Neural progenitor cell (in vitro differentiated cells): ENCODE data around the gene EDN2. TPM values are rescaled to one million over a fixed set of nuclear protein-coding genes. Genes with fewer than 3 reads are reported as not detected.

Experiments
- DNase-seq: peaks from one replicate; pipeline ENCODE4 v3.0.0-alpha.2; 2016; ENCODE audit warnings: low spot score
- H2AFZ ChIP-seq: fragments of 200-600 bp; sonication (generic); replicated peaks from 2 replicates; pipeline ENCODE4 v1.6.1; 2016; ENCODE audit warnings: antibody characterized with exemption
- H3F3A ChIP-seq: fragments of 200-600 bp; sonication (generic); 2 replicates; pipeline ENCODE4 v1.6.1; 2016; ENCODE audit warnings: antibody characterized with exemption, low read depth
- H3K27ac ChIP-seq: fragments of 200-600 bp; sonication (generic); 2 replicates; pipeline ENCODE4 v1.5.1; 2016; ENCODE audit warnings: mild to moderate bottlenecking
- H3K27me3 ChIP-seq: fragments of 200-600 bp; sonication (generic); 2 replicates; pipeline ENCODE4 v1.6.1; 2016; ENCODE audit warnings: mild to moderate bottlenecking, moderate library complexity
- H3K36me3 ChIP-seq: fragments of 200-600 bp; sonication (generic); 2 replicates; pipeline ENCODE4 v1.5.1; 2016
- H3K4me1 ChIP-seq: fragments of 200-600 bp; sonication (generic); 2 replicates; pipeline ENCODE4 v1.6.1; 2016; ENCODE audit warnings: mixed run types
- H3K4me2 ChIP-seq: fragments of 200-600 bp; sonication (generic); 2 replicates; pipeline ENCODE4 v1.6.1; 2016
- H3K4me3 ChIP-seq: fragments of 200-600 bp; sonication (generic); 2 replicates; pipeline ENCODE4 v1.5.1; 2016
- H3K79me2 ChIP-seq: fragments of 200-600 bp; sonication (generic); 2 replicates; pipeline ENCODE4 v1.6.1; 2016; ENCODE audit warnings: low read depth
- H3K9ac ChIP-seq: fragments of 200-600 bp; sonication (generic); 2 replicates; pipeline ENCODE4 v1.6.1; 2016
- H3K9me3 ChIP-seq: fragments of 200-600 bp; sonication (generic); 2 replicates; pipeline ENCODE4 v1.5.1; 2016; ENCODE audit warnings: low read depth
- H4K20me1 ChIP-seq: fragments of 200-600 bp; sonication (generic); 2 replicates; pipeline ENCODE4 v1.6.1; 2016; ENCODE audit warnings: low read depth
- H3K27ac Mint-ChIP-seq: 3 replicates; pipeline ENCODE4 v1.8.0; 2021; ENCODE audit warnings: mixed read lengths
- H3K27me3 Mint-ChIP-seq: 2 replicates; pipeline ENCODE4 v1.8.0; 2022; ENCODE audit warnings: low read depth, mild to moderate bottlenecking, inconsistent platforms, moderate library complexity, mixed read lengths; ENCODE audit not compliant: insufficient read depth
- H3K36me3 Mint-ChIP-seq: 3 replicates; pipeline ENCODE4 v1.8.0; 2021; ENCODE audit warnings: mixed read lengths
- H3K4me1 Mint-ChIP-seq: 3 replicates; pipeline ENCODE4 v1.8.0; 2021; ENCODE audit warnings: mixed read lengths
- H3K4me3 Mint-ChIP-seq: 3 replicates; pipeline ENCODE4 v1.8.0; 2021; ENCODE audit warnings: mild to moderate bottlenecking, moderate library complexity, mixed read lengths
- H3K9me3 Mint-ChIP-seq: 3 replicates; pipeline ENCODE4 v1.8.0; 2020; ENCODE audit warnings: mixed read lengths
- CTCF ChIP-seq: fragments of 200-600 bp; sonication (generic); IDR thresholded peaks from 2 replicates; pipeline ENCODE4 v1.5.1; 2017; ENCODE audit warnings: antibody characterized with exemption, mild to moderate bottlenecking
- EZH2 ChIP-seq: fragments of 200-600 bp; sonication (generic); IDR thresholded peaks from 2 replicates; pipeline ENCODE4 v1.6.1; 2017; ENCODE audit warnings: antibody characterized with exemption, mild to moderate bottlenecking, moderate library complexity
- EZH2phosphoT487 ChIP-seq: fragments of 200-600 bp; sonication (generic); IDR thresholded peaks from 2 replicates; pipeline ENCODE4 v1.6.1; 2017; ENCODE audit warnings: antibody characterized with exemption
- total RNA-seq: library from RNA; depleted of rRNA; stranded (reverse); fragments of >200 nt; gene quantifications from 2 replicates; pipeline ENCODE4 v1.2.3, GENCODE V29; 2015; ENCODE audit warnings: low replicate concordance

EDN2 gene
- total RNA-seq, 1 donor from 2014 or later = not detected

GRCh38 chr1:41514381-41514780 lies 29.9 kb upstream of the EDN2 start:
- Histone ChIP-seq H3K27me3 (peaks cover 9% of the 10 kb centered on the region), H3K4me3 (no peak overlapping the region), H3K4me2 (no peak overlapping the region), H3K4me1 (peaks cover 13% of the 10 kb centered on the region), H3K36me3 (no peaks in the 10 kb centered on the region), H3K9me3 (no peaks in the 10 kb centered on the region), H3K79me2 (no peaks in the 10 kb centered on the region), H3F3A (no peaks in the 10 kb centered on the region), H3K27ac (no peak overlapping the region), H4K20me1 (no peaks in the 10 kb centered on the region), H3K9ac (no peak overlapping the region), H2AFZ (no peak overlapping the region)
- Mint-ChIP-seq H3K4me1 (peaks cover 26% of the 10 kb centered on the region), H3K36me3 (peaks cover 3% of the 10 kb centered on the region), H3K9me3 (no peaks in the 10 kb centered on the region), H3K27ac (no peak overlapping the region), H3K27me3 (peaks cover 10% of the 10 kb centered on the region), H3K4me3 (no peak overlapping the region)
- DNase-seq = no peak
- TF ChIP-seq EZH2 = no peak

GRCh38 chr1:41513383-41513735 lies 28.9 kb upstream of the EDN2 start:
- Histone ChIP-seq H3K4me3 (no peak overlapping the region), H3F3A (no peaks in the 10 kb centered on the region), H4K20me1 (no peaks in the 10 kb centered on the region), H3K9ac (no peak overlapping the region), H3K27me3 (peaks cover 9% of the 10 kb centered on the region), H3K27ac (no peak overlapping the region), H2AFZ (no peak overlapping the region), H3K79me2 (no peaks in the 10 kb centered on the region), H3K9me3 (no peaks in the 10 kb centered on the region), H3K36me3 (no peaks in the 10 kb centered on the region), H3K4me1 (peaks cover 13% of the 10 kb centered on the region), H3K4me2 (no peak overlapping the region)
- TF ChIP-seq EZH2 (no peak), CTCF (peak; percentile 62)
- peak; percentile 53 for DNase-seq
- peaks cover 32% of the 10 kb centered on the region for H3K4me1 Mint-ChIP-seq
- H3K4me3 Mint-ChIP-seq = no peak overlapping the region
- no peak overlapping the region for H3K27ac Mint-ChIP-seq
- H3K9me3 Mint-ChIP-seq = no peaks in the 10 kb centered on the region
- H3K36me3 Mint-ChIP-seq = peaks cover 3% of the 10 kb centered on the region
- H3K27me3 Mint-ChIP-seq = peaks cover 10% of the 10 kb centered on the region

GRCh38 chr1:41512701-41513382 lies 28.4 kb upstream of the EDN2 start:
- Histone ChIP-seq H3K4me3 (no peak overlapping the region), H3K4me2 (no peak overlapping the region), H4K20me1 (no peaks in the 10 kb centered on the region), H3K9me3 (no peaks in the 10 kb centered on the region), H3F3A (no peaks in the 10 kb centered on the region), H3K4me1 (peaks cover 13% of the 10 kb centered on the region), H2AFZ (no peak overlapping the region), H3K9ac (no peak overlapping the region), H3K36me3 (no peaks in the 10 kb centered on the region), H3K27me3 (peaks cover 9% of the 10 kb centered on the region), H3K27ac (no peak overlapping the region), H3K79me2 (no peaks in the 10 kb centered on the region)
- Mint-ChIP-seq H3K9me3 (no peaks in the 10 kb centered on the region), H3K27me3 (peaks cover 10% of the 10 kb centered on the region), H3K4me3 (no peak overlapping the region), H3K27ac (no peak overlapping the region), H3K4me1 (peaks cover 34% of the 10 kb centered on the region), H3K36me3 (peaks cover 3% of the 10 kb centered on the region)
- TF ChIP-seq CTCF = no peak
- TF ChIP-seq EZH2 = no peak
- no peak for TF ChIP-seq EZH2phosphoT487
- no peak for DNase-seq

GRCh38 chr1:41511239-41511540 lies 26.7 kb upstream of the EDN2 start:
- H3K4me2 ChIP-seq = no peak overlapping the region
- no peaks in the 10 kb centered on the region for H3K36me3 ChIP-seq
- H3K27me3 Mint-ChIP-seq = peaks cover 7% of the 10 kb centered on the region
- H3K79me2 ChIP-seq = no peaks in the 10 kb centered on the region
- H3K27ac Mint-ChIP-seq = no peak overlapping the region
- H3K36me3 Mint-ChIP-seq = peaks cover 3% of the 10 kb centered on the region
- no peak overlapping the region for H3K27ac ChIP-seq
- H3K4me3 Mint-ChIP-seq = no peak overlapping the region
- H3K4me1 Mint-ChIP-seq = peaks cover 31% of the 10 kb centered on the region
- peaks cover under 1% of the 10 kb centered on the region for H3K27me3 ChIP-seq
- peaks cover 13% of the 10 kb centered on the region for H3K4me1 ChIP-seq
- TF ChIP-seq EZH2phosphoT487 = no peak
- no peak for TF ChIP-seq EZH2
- no peak for TF ChIP-seq CTCF
- no peaks in the 10 kb centered on the region for H3K9me3 Mint-ChIP-seq
- H3K4me3 ChIP-seq = no peak overlapping the region
- H3K9ac ChIP-seq = no peak overlapping the region
- H2AFZ ChIP-seq = no peak overlapping the region
- H3F3A ChIP-seq = peaks cover 3% of the 10 kb centered on the region
- no peaks in the 10 kb centered on the region for H3K9me3 ChIP-seq
- H4K20me1 ChIP-seq = no peaks in the 10 kb centered on the region
- DNase-seq = no peak
